Mesenchymal stem cell (in vitro differentiated cells and primary cell): ENCODE data around the gene KCND2.

Source experiments
- DNase-seq: peaks from one replicate; pipeline ENCODE4 v3.0.0-alpha.2; 2013
- H2AFZ ChIP-seq: one replicate; pipeline ENCODE4 v1.6.1; 2013; ENCODE audit warnings: low read depth, mild to moderate bottlenecking, control low read depth, inconsistent platforms, low read length, moderate library complexity
- H2AK5ac ChIP-seq: 2 replicates; pipeline ENCODE4 v1.6.1; 2013; ENCODE audit warnings: low read length, moderate library complexity, mild to moderate bottlenecking, inconsistent platforms; ENCODE audit not compliant: severe bottlenecking
- H2BK120ac ChIP-seq: one replicate; pipeline ENCODE4 v1.6.1; 2013; ENCODE audit warnings: low read depth, mild to moderate bottlenecking, inconsistent platforms, low read length, moderate library complexity
- H2BK12ac ChIP-seq, 2 experiments: one replicate each; pipeline ENCODE4 v1.6.1; 2013; ENCODE audit warnings: inconsistent platforms in 2 of 2, low read length in 2 of 2, mild to moderate bottlenecking in 2 of 2, moderate library complexity in 2 of 2, control low read depth in 1 of 2
- H2BK15ac ChIP-seq: one replicate; pipeline ENCODE4 v1.6.1; 2013; ENCODE audit warnings: mild to moderate bottlenecking, low read depth, inconsistent platforms; ENCODE audit not compliant: poor library complexity, severe bottlenecking
- H2BK5ac ChIP-seq: 2 replicates; pipeline ENCODE4 v1.6.1; 2013; ENCODE audit warnings: low read depth, mild to moderate bottlenecking, low read length, control low read depth, inconsistent platforms; ENCODE audit not compliant: poor library complexity, severe bottlenecking
- H3K14ac ChIP-seq, 2 experiments: one replicate each; pipeline ENCODE4 v1.6.1; 2013; ENCODE audit warnings: inconsistent platforms in 2 of 2, low read length in 2 of 2, control low read depth in 1 of 2, mild to moderate bottlenecking in 1 of 2, moderate library complexity in 1 of 2
- H3K18ac ChIP-seq, 2 experiments: one replicate each; pipeline ENCODE4 v1.6.1; 2013; ENCODE audit warnings: inconsistent platforms in 2 of 2, low read length in 2 of 2, control low read depth in 1 of 2, low read depth in 1 of 2, mild to moderate bottlenecking in 1 of 2
- H3K23ac ChIP-seq, 2 experiments: one replicate each; pipeline ENCODE4 v1.6.1; 2013; ENCODE audit warnings: inconsistent platforms in 2 of 2, low read length in 2 of 2, mild to moderate bottlenecking in 2 of 2, moderate library complexity in 2 of 2, control low read depth in 1 of 2
- H3K27ac ChIP-seq: 2 replicates; pipeline ENCODE4 v1.5.1; 2013; ENCODE audit warnings: mild to moderate bottlenecking, moderate library complexity, low read length, control low read depth, inconsistent platforms; ENCODE audit not compliant: poor library complexity, severe bottlenecking
- H3K27me3 ChIP-seq, 2 experiments: 2 replicates each; pipeline versions ENCODE4 v1.6.1 to v1.7.0; 2013; ENCODE audit warnings: low read length in 2 of 2, mild to moderate bottlenecking in 2 of 2, moderate library complexity in 2 of 2, control low read depth in 1 of 2, inconsistent platforms in 1 of 2; ENCODE audit not compliant: control insufficient read depth in 1 of 2, insufficient read depth in 1 of 2
- H3K36me3 ChIP-seq, 2 experiments: 2 replicates each; pipeline versions ENCODE4 v1.6.1 to v1.7.0; 2013; ENCODE audit warnings: low read length in 2 of 2, control low read depth in 1 of 2, inconsistent platforms in 1 of 2, low read depth in 1 of 2, mild to moderate bottlenecking in 1 of 2; ENCODE audit not compliant: insufficient read depth in 2 of 2, control insufficient read depth in 1 of 2
- H3K4ac ChIP-seq, 2 experiments: one replicate each; pipeline ENCODE4 v1.6.1; 2013; ENCODE audit warnings: inconsistent platforms in 2 of 2, low read length in 2 of 2, mild to moderate bottlenecking in 2 of 2, moderate library complexity in 2 of 2, control low read depth in 1 of 2, low read depth in 1 of 2
- H3K4me1 ChIP-seq: 2 replicates; pipeline ENCODE4 v1.6.1; 2013; ENCODE audit warnings: low read depth, low read length, control low read depth; ENCODE audit not compliant: control insufficient read depth, insufficient read depth
- H3K4me2 ChIP-seq: 2 replicates; pipeline ENCODE4 v1.6.1; 2013; ENCODE audit warnings: low read length, mild to moderate bottlenecking, inconsistent platforms; ENCODE audit not compliant: poor library complexity, severe bottlenecking
- H3K4me3 ChIP-seq, 2 experiments: 2 replicates each; pipeline versions ENCODE4 v1.5.1 to v1.7.0; 2013; ENCODE audit warnings: low read length in 2 of 2, mild to moderate bottlenecking in 2 of 2, control low read depth in 1 of 2, low read depth in 1 of 2; ENCODE audit not compliant: insufficient read depth in 1 of 2
- H3K79me1 ChIP-seq: replicated peaks from 2 replicates; pipeline ENCODE4 v1.6.1; 2013; ENCODE audit warnings: mild to moderate bottlenecking, control low read depth, low read length, inconsistent platforms; ENCODE audit not compliant: poor library complexity, severe bottlenecking
- H3K9ac ChIP-seq: 2 replicates; pipeline ENCODE4 v1.7.0; 2013; ENCODE audit warnings: mild to moderate bottlenecking, low read length, moderate library complexity
- H3K9me3 ChIP-seq: 2 replicates; pipeline ENCODE4 v1.7.0; 2013; ENCODE audit warnings: mild to moderate bottlenecking, low read length; ENCODE audit not compliant: control insufficient read depth
- H4K8ac ChIP-seq: one replicate; pipeline ENCODE4 v1.6.1; 2013; ENCODE audit warnings: inconsistent platforms, mild to moderate bottlenecking, low read length, moderate library complexity
- H4K91ac ChIP-seq: one replicate; pipeline ENCODE4 v1.6.1; 2013; ENCODE audit warnings: mild to moderate bottlenecking, low read length, inconsistent platforms
- WGBS: methylation state at CpG from one replicate; pipeline ENCODE4 v1.1.7; 2013; ENCODE audit warnings: mixed read lengths; 5-methylcytosine and 5-hydroxymethylcytosine counted together

The KCND2 gene

DNA sequence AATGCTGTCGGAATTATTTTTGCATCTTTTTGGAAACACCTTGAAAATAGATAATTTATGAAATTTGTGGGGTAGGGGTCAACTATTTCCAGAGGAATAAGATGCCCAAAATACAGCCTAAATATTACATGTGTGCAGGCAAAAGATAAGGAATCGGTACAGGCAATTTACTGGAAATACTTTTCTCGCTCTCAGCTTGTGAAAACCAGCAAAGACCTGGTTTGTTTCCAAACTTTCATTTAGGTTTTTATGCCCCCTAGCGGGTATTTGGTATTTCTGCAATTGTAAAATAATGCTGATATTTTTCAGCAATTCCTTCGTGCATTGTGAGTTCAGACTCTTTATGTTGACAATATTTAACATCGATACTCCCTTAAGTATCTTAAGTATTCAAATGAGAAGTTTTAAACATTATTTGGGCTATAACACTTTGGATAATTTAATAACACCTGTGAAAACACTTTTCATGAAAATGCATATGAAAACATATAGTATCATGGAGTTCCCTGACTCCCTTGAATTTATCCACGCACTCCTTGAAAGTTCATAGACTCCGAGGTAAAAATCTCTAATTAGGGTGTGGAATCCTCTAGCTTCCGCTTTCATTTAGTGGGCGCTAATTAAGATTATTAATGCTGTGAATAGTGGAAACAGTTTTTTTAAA, 452.5 kb downstream of the KCND2 start:
- Histone ChIP-seq H2AK5ac (no peak overlapping the region), H4K8ac (no peak overlapping the region), H2BK15ac (no peak overlapping the region), H4K91ac (no peak overlapping the region), H2BK12ac (no peak overlapping the region), H3K27me3 (no peaks in the 10 kb centered on the region), H3K4me1 (no peaks in the 10 kb centered on the region), H3K14ac (no peak overlapping the region), H3K9ac (peak overlapping the region; percentile 80), H3K4ac (no peak overlapping the region), H3K36me3 (no peaks in the 10 kb centered on the region), H3K23ac (no peak overlapping the region), H3K4me2 (no peak overlapping the region), H3K4me3 (peak overlapping the region in 1 of 2 experiments; percentile 46), H3K18ac (no peak overlapping the region), H3K27ac (no peak overlapping the region), H2BK120ac (no peak overlapping the region), H3K9me3 (no peaks in the 10 kb centered on the region), H3K79me1 (no peaks in the 10 kb centered on the region), H2AFZ (no peak overlapping the region), H2BK5ac (no peak overlapping the region)
- WGBS = 62% methylated on average over 7 of the region's 10 CpGs
- peak; percentile 55 for DNase-seq

DNA sequence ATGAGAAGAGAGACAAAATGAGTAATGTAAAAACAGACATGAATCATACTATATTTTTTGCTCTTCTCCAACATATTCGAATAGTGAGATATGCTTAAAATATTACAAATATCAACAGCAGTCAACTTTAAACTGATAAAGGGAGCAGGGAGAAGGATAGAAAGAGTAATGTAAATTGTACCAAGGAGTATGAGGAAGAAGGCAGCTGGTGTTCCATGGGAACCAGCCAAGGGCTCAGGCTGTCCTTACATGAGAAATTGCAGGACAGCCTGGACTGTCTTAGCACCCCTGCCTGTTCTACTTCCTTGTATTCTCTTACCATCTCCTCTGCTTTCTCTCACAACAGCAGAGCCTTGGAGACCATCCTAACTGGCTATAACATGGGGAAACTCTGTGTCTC, 456.3 kb downstream of the KCND2 start:
- Histone ChIP-seq H2BK120ac (no peak overlapping the region), H3K18ac (peak overlapping the region in 1 of 2 experiments; percentile 87), H3K27me3 (no peaks in the 10 kb centered on the region), H3K4me2 (no peak overlapping the region), H3K4me3 (no peak overlapping the region), H2BK15ac (no peak overlapping the region), H3K23ac (no peak overlapping the region), H3K4me1 (no peaks in the 10 kb centered on the region), H3K9me3 (no peaks in the 10 kb centered on the region), H2AFZ (no peak overlapping the region), H3K14ac (no peak overlapping the region), H4K91ac (no peak overlapping the region), H3K27ac (no peak overlapping the region), H2BK5ac (no peak overlapping the region), H4K8ac (peak overlapping the region; percentile 12), H3K4ac (peak overlapping the region in 1 of 2 experiments; percentile 41), H3K79me1 (no peaks in the 10 kb centered on the region), H2BK12ac (no peak overlapping the region), H2AK5ac (no peak overlapping the region), H3K9ac (no peak overlapping the region), H3K36me3 (peaks cover 0 to 5% of the 10 kb centered on the region in 2 experiments)
- no CpG with 5 or more reads among the region's 1 CpG for WGBS
- DNase-seq = peak; percentile 31

DNA sequence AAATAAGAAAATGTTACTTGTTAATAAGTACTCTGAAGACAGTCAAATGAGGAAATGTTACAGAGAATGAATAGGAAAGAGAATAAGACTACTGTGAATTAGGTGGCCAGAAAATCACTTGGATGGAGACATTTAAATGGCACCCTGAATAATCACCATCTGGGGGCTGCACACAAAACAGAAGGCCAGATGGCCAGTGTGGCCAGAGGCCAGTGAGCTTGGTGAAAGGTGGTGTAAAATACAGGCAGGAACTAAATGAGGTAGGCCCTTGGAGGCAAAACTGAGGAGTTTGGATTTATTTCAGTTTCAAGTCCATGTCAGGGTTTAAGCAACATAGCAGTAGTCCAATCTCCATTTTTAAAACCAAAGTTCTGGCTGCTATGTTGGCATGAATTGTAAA, 458.3 kb downstream of the KCND2 start:
- Histone ChIP-seq H2BK15ac (no peak overlapping the region), H2AFZ (no peak overlapping the region), H3K36me3 (peaks cover 0 to 22% of the 10 kb centered on the region in 2 experiments), H3K14ac (no peak overlapping the region), H2BK120ac (no peak overlapping the region), H3K79me1 (no peaks in the 10 kb centered on the region), H3K4ac (no peak overlapping the region), H2BK12ac (no peak overlapping the region), H2BK5ac (no peak overlapping the region), H4K8ac (no peak overlapping the region), H4K91ac (no peak overlapping the region), H3K27me3 (no peaks in the 10 kb centered on the region), H3K9ac (no peak overlapping the region), H3K23ac (no peak overlapping the region), H3K4me1 (no peaks in the 10 kb centered on the region), H3K4me2 (no peak overlapping the region), H3K18ac (no peak overlapping the region), H3K9me3 (no peaks in the 10 kb centered on the region), H3K4me3 (no peak overlapping the region), H3K27ac (no peak overlapping the region), H2AK5ac (no peak overlapping the region)
- no peak for DNase-seq

DNA sequence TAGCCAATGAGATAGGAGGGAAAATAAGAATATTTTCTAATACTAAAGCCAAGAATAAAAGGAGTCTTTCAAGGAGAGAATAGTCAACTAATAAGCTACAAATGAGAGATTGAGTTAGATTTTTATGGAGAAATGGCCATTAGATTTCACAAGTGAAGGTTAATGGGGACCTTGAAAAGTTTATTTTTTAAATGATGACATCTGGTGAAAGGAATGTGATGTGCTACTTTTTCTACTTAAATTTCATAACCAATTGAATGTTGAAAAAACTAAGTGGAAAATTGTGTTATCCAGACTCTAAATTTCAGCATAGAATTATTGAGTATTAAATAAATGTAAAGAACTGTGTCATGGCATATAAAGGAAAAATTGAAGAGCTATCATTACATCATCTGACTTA, 459.3 kb downstream of the KCND2 start:
- no peak overlapping the region for H2AFZ ChIP-seq
- H3K9ac ChIP-seq = no peak overlapping the region

More for the DNA sequence above, 459.3 kb downstream of the KCND2 start:
- no peak overlapping the region for H2BK12ac ChIP-seq
- H2AK5ac ChIP-seq = no peak overlapping the region
- peaks cover 0 to 24% of the 10 kb centered on the region in 2 experiments for H3K36me3 ChIP-seq
- H3K4me3 ChIP-seq = no peak overlapping the region
- H3K18ac ChIP-seq = no peak overlapping the region
- H3K4me2 ChIP-seq = no peak overlapping the region
- H3K27ac ChIP-seq = no peak overlapping the region
- H3K9me3 ChIP-seq = no peaks in the 10 kb centered on the region
- no peaks in the 10 kb centered on the region for H3K79me1 ChIP-seq
- no peak for DNase-seq
- H2BK120ac ChIP-seq = no peak overlapping the region
- no peak overlapping the region for H2BK5ac ChIP-seq
- no peaks in the 10 kb centered on the region for H3K27me3 ChIP-seq
- no peak overlapping the region for H2BK15ac ChIP-seq
- no peak overlapping the region for H4K8ac ChIP-seq
- no peak overlapping the region for H4K91ac ChIP-seq
- no peak overlapping the region for H3K14ac ChIP-seq
- H3K23ac ChIP-seq = no peak overlapping the region
- no peak overlapping the region for H3K4ac ChIP-seq
- no peaks in the 10 kb centered on the region for H3K4me1 ChIP-seq
